Ishikawa (cell line): Measurements from ENCODE around the gene ATP8A2.

ENCODE experiments used
- CEBPB ChIP-seq: IDR thresholded peaks from 2 replicates; pipeline ENCODE4 v1.6.1; 2012
- EGR1 ChIP-seq: IDR thresholded peaks from 2 replicates; pipeline ENCODE4 v1.6.1; 2012
- EP300 ChIP-seq: IDR thresholded peaks from 2 replicates; pipeline ENCODE4 v1.6.1; 2012; ENCODE audit warnings: borderline replicate concordance
- FOXM1 ChIP-seq: IDR thresholded peaks from 2 replicates; pipeline ENCODE4 v1.6.1; 2012; ENCODE audit warnings: low read depth, borderline replicate concordance
- MAX ChIP-seq: IDR thresholded peaks from 2 replicates; pipeline ENCODE4 v1.6.1; 2012
- NFIC ChIP-seq: IDR thresholded peaks from 2 replicates; pipeline ENCODE4 v1.6.1; 2012
- RAD21 ChIP-seq: IDR thresholded peaks from 2 replicates; pipeline ENCODE4 v1.6.1; 2012; ENCODE audit warnings: low read depth
- TAF1 ChIP-seq: IDR thresholded peaks from 2 replicates; pipeline ENCODE4 v1.6.1; 2012; ENCODE audit warnings: low read depth, mild to moderate bottlenecking
- TCF12 ChIP-seq: IDR thresholded peaks from 2 replicates; pipeline ENCODE4 v1.6.1; 2012; ENCODE audit warnings: low read depth
- TEAD4 ChIP-seq: IDR thresholded peaks from 2 replicates; pipeline ENCODE4 v1.6.1; 2012
- YY1 ChIP-seq: IDR thresholded peaks from 2 replicates; pipeline ENCODE4 v1.6.1; 2012; ENCODE audit warnings: low read depth
- ZBTB7A ChIP-seq: IDR thresholded peaks from 2 replicates; pipeline ENCODE4 v1.6.1; 2012; ENCODE audit warnings: low read depth
- TF ChIP-seq, protein P1 (sequence below): IDR thresholded peaks from 2 replicates; pipeline ENCODE4 v1.6.1; 2012
- TF ChIP-seq, protein P2 (sequence below): IDR thresholded peaks from 2 replicates; pipeline ENCODE4 v1.6.1; 2012; ENCODE audit warnings: low read depth, mild to moderate bottlenecking

DNA sequence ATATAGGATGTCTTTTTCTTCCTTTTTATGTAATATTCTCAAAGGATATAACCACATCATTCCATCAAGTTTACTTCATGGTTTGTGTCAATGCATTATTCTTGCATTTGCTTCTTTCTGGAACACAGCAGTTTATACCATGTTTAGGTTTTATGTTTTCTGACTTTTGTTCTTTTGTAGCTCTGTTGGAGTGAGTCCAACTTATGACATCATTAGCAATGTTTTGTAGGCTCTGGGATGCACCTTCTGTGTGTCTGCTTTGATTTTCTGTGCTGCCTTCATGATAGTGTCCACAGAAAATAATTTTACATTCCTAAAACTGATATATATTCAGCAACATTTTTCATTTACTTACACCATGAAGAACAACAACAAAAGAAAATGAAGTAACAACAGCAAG, 611.1 kb downstream of the ATP8A2 start:
- TF ChIP-seq RAD21 (no peak), CEBPB (no peak), TEAD4 (no peak), EP300 (no peak), TCF12 (no peak), YY1 (no peak), EGR1 (no peak), NFIC (no peak), FOXM1 (no peak), MAX (no peak), TAF1 (no peak), ZBTB7A (no peak)
- TF ChIP-seq, protein P1, sequence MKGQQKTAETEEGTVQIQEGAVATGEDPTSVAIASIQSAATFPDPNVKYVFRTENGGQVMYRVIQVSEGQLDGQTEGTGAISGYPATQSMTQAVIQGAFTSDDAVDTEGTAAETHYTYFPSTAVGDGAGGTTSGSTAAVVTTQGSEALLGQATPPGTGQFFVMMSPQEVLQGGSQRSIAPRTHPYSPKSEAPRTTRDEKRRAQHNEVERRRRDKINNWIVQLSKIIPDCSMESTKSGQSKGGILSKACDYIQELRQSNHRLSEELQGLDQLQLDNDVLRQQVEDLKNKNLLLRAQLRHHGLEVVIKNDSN: no peak
- TF ChIP-seq, protein P2, sequence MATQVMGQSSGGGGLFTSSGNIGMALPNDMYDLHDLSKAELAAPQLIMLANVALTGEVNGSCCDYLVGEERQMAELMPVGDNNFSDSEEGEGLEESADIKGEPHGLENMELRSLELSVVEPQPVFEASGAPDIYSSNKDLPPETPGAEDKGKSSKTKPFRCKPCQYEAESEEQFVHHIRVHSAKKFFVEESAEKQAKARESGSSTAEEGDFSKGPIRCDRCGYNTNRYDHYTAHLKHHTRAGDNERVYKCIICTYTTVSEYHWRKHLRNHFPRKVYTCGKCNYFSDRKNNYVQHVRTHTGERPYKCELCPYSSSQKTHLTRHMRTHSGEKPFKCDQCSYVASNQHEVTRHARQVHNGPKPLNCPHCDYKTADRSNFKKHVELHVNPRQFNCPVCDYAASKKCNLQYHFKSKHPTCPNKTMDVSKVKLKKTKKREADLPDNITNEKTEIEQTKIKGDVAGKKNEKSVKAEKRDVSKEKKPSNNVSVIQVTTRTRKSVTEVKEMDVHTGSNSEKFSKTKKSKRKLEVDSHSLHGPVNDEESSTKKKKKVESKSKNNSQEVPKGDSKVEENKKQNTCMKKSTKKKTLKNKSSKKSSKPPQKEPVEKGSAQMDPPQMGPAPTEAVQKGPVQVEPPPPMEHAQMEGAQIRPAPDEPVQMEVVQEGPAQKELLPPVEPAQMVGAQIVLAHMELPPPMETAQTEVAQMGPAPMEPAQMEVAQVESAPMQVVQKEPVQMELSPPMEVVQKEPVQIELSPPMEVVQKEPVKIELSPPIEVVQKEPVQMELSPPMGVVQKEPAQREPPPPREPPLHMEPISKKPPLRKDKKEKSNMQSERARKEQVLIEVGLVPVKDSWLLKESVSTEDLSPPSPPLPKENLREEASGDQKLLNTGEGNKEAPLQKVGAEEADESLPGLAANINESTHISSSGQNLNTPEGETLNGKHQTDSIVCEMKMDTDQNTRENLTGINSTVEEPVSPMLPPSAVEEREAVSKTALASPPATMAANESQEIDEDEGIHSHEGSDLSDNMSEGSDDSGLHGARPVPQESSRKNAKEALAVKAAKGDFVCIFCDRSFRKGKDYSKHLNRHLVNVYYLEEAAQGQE: no peak
